ENCODE data around the gene GRM2.

The GRM2 gene

DNA sequence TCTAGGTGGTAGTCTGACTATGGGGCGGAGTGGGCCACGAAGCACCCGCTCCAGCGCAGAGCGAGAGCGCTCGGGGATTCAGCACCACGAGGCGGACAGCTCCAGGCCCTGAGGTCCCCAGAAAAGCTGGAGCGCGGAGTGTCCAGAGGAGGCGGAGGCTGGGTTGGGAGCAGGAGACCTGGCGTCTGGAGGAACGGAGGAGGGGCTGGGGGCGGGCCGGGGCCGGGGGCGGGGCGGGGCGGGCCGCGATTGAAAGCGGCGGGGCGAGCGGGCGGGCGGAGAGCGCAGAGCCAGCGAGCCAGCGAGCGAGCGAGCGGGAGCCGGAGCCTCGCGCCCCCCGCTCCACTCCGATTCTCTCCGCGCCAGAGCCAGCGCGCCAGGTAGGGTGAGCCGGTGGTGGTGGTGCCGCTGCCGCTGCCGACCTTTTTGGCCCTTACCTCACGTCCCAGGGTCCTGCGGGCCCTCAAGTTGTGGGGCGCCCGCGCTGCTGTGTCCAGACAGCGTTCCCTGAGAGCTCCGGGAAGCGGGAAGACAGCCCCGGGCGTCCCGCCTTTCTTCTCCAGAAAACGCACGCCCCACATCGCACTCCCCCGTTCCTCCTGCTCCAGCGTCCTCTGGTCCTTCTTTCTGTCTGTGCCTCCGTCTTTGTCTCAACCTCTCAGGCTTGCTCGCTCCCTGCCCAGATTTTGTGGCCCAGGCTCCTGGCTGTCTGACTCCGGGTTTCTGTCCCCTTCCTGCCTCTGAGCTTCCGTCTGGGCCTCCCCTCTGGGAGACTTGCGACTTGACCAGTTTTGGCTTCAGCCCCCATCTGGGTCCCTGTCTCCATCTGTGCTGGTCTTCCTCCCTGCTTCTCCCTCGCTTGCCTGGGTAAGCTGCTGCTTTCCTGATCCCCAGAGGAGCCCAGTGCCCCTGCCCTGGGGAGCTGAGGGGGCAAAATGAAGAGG lies at the start of gene GRM2:
Gene GRM2, plus strand, starts transcription at position 281 of the 944 bp plus-strand sequence. CDS start 1,916 bp downstream, outside the sequence.
- DNase-seq (ENCODE audit: low read depth in 1 of 2, low spot score in 1 of 2) = no peak

DNA sequence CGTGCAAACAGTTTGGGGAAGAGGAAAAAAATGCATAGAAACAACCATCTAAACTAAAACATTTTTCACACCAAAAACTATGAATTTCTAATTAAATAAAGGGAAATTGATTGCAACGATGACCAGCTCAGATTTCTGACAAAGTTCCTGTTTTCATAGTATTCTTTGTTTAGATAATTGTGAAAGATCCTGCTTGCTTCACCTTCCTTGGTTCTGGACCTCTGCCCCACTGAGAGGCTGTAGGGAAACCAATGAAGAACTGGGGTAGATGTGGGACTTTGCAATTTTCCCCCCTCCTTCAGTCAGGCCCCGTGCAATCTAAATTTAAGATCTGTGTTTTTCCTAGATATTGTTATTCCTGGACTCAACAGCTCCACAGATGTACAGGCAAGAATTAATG lies 49.6 kb upstream of the GRM2 start:
- DNase-seq (ENCODE audit: low read depth in 1 of 2, low spot score in 1 of 2) = no peak

DNA sequence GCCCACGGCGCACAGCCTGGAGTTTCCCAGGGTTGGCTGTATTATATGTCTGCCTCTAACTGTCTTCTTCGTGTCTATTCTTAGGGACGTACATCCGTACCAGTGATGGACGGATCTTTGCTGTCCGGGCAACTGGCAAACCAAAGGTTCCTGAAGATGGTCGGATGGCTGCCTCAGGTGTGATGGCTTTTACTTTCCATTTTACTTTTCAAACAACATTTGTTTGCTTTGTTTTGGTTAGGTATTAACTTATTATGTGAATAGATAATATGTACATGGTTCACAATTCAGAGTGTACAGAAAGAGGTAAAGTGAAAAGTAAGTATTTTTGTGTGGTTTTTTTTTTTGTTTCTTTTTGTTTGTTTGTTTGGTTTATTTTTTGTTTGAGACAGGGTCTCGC lies 46.9 kb upstream of the GRM2 start:
- DNase-seq (ENCODE audit: low read depth in 1 of 2, low spot score in 1 of 2) = no peak

DNA sequence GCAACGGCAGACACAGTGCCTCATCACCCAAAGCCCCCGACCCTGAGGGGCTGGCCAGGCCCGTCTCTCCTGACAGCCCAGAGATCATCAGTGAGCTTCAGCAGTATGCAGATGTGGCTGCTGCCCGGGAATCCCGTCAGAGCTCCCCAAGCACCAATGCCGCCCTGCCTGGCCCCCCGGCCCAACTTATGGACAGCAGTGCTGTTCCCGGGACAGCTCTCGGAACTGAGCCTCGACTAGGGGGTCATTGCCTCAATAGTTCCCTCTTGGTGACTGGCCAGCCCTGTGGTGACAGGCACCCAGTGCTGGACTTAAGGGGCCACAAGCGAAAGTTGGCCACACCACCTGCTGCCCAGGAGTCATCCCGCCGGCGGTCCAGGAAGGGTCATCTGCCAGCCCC lies 44.4 kb upstream of the GRM2 start:
- no peak for DNase-seq (ENCODE audit: low read depth in 1 of 2, low spot score in 1 of 2)

DNA sequence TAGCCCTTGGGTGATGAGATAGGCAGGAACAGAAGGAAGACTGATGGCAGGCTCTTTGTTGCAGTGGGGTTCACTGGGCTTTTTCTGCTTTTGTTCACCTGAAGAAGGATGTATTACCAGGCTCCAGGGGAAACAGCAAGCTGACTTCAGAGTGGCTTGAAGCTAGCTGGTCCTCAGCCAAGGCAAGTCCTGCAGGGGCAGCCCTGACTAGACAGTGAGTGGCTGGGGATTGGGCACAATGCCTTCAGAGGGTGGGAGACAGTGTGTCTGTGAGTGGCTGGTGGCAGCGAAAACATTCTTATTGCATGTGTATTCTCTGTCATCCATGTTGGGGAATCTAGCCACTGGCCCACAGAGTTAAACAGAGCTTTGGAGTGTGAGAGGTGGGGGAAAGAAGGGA lies 38.1 kb upstream of the GRM2 start:
- no peak for DNase-seq (ENCODE audit: low read depth in 1 of 2, low spot score in 1 of 2)

DNA sequence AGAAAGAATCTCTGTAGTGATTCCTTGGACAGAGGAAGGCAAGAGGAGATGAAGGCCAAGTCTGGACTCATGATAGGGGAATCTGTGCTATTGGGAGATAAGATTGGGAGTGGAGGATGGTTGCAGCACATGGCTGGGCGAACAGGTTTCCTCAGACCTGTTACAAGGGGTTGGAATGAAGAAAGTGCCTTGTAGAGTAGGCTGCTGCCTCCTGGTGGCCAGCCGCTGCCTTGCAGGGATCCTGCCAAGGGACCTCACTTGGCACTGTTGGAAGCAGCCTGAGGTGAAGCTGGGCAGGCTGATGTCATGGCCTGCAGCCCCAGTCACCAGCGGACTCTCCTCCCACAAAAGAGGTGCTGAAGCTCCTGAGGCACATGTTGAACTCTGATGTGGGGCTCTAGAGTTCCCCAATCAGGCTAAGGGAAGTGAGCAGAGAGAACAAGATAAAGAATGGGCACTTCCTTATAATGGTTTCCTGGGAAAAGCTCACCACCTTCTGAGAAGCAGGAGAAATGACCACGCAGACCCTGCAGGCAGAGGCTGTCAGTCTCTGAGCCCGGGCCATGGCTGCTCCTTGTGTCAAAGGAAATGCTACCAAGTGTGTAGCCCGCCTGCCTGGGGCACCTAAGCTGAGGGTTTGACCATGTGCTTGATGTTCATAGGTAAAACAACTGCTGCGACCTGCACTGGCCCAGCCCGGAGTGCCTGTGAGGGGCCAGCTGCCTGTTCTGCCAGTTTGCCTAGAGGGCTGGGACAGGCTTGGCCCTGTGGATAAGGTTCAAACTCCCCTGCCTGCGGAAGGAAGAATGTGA lies 37.4 kb upstream of the GRM2 start:
- DNase-seq (ENCODE audit: low read depth in 1 of 2, low spot score in 1 of 2) = peak; percentile 49 to 74

DNA sequence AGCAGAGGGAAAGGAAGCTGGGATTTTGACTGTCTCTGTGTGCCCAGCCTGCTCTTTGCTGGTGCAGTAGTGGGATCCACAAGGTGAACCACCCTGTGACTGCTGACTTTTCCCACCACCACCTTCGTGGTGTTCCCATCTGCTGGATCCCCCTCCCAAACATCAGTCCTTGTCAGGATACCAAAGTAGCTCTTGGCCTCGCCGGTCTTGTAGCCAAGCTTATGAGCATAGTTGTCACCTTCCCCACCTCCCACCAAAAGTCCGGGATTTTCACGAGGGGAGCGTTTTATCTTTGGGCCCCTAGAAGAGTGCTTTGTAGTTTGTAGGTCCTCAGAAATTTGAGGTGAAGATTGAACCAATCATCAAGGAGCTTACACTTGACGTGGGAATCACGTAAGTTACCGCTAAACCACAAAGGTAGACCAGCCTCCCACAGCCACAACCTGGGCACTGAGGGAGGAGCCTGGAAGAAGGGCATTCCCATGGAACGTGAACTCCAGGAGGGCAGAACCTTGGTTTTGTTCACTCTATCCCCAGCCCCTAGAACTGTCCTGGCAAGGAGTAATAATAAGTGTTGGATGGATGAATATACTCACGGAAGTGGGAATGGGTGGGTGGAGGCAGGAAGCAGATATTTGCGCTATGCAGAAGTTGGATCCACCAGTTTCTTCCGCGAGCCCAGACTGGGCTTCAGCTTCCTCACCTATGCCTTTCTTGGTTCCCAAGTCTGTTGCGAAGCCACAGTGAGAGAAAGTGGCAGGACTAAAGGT lies 36.6 kb upstream of the GRM2 start:
- DNase-seq (ENCODE audit: low read depth in 1 of 2, low spot score in 1 of 2) = no peak

DNA sequence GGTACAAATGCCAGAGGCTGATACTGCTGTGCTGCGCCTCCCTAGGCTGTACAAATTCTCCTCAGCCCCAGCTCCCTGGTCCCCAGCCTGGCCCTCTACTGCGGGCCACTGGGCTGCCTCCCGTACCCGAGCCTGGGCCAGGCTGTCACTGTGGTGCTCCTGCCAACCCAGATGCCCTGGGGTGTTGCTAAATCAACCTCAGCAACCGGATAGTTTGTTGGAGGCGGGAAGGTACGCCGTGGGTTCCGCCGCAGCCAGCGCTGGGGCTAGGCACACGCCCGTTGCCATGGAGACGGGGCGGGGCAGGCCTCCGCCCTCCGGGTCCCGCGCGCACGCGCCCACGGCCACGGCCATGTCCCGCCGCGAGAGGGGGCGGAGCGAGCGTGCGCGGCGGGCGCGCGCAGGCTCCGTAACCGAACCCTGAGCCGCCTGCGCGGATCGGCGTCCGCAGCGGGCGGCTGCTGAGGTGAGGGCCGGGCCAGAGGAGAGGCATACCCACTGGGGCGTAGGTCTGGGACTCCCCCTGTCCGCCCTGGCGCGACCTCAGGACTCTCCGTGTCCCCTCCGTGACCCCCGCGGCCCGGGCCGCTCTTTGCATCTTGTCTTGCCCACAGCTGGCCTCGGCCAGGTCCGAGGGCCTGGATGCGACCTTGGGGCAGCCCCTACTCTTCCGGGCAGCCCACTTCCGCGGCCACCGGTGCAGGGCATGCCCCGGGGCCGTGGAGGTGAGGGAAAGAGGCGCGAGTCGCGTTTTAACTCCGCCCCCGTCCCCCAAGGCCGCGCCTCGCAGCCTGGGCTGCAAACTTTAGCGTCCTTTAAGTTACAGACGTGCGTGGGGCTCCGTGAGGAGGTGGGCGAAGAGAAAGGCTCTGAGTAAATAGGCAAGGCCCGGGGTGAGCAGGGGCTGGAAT lies 35.8 kb upstream of the GRM2 start, which contains the start of gene TEX264:
Gene TEX264, plus strand, starts transcription at position 430 of the 911 bp plus-strand sequence. CDS start 3,053 bp downstream, outside the sequence.
- DNase-seq (ENCODE audit: low read depth in 1 of 2, low spot score in 1 of 2) = peak; percentile 89 to 91

DNA sequence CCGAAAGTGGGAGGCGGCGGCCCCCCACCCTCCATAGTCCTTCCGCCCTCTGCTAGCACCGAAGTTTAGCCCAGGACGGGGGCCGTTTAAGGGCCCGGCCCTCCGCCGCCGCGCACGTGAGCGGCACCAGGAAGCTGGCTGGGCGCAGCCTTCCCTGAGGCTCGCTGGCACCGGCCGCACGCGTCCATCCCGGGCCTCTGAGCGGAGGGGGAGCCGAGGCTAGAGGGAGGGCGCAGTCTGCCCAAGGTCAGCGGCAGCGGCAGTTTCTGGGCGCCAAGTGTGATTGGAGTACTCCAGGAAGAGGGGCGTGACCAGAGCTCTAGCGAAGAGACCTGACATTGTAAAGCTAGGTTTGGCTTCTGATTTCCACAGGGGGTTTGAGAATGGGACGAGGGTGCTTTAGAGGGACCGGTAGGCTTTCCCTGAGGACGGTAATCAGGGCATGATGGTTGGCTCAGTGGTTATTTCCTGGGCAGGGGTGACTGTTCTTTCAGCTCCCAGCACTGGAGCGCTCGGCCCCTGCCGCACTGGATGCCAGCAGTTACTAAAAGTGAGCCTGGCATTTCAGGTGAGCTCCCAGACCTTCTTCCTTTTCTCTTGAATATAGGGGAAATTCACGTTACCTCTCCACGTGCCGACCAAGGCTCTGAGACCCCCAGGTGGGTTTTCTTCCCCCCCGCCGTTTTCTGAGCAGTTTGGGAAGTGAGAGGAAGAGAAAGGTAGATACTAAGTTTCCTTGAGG lies 35.0 kb upstream of the GRM2 start:
- peak; percentile 26 to 27 for DNase-seq (ENCODE audit: low read depth in 1 of 2, low spot score in 1 of 2)

DNA sequence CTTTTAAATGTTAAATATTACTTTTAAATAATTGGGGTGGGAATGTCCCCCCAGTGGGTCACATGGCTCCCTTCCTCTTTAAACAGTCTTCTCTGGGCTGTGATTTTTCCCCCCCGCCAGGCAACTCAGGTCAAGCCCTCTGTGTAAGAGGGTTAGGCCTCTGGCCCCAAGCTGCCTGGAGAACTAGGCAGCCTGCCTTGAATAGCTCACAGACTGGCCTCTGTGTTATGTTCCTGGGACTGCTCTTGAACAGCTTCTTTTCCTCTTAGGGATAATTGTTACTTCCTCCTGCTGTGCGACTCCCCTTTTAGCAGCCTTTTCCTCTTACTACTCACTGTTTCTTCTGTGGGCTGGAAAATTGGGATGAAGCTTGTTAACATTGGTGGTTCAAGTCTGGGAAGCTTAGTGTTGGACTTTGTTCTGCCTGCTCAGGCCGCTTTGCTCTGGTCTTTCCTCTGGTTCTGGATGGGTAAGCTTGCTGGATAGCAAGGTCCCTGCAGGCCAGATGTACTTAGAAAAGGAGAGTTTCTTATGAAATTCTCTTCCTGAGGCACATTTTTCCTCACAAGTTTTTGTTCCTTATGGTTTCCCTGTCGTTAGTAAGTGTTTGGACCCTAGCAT lies 33.6 kb upstream of the GRM2 start:
- no peak for DNase-seq (ENCODE audit: low read depth in 1 of 2, low spot score in 1 of 2)

DNA sequence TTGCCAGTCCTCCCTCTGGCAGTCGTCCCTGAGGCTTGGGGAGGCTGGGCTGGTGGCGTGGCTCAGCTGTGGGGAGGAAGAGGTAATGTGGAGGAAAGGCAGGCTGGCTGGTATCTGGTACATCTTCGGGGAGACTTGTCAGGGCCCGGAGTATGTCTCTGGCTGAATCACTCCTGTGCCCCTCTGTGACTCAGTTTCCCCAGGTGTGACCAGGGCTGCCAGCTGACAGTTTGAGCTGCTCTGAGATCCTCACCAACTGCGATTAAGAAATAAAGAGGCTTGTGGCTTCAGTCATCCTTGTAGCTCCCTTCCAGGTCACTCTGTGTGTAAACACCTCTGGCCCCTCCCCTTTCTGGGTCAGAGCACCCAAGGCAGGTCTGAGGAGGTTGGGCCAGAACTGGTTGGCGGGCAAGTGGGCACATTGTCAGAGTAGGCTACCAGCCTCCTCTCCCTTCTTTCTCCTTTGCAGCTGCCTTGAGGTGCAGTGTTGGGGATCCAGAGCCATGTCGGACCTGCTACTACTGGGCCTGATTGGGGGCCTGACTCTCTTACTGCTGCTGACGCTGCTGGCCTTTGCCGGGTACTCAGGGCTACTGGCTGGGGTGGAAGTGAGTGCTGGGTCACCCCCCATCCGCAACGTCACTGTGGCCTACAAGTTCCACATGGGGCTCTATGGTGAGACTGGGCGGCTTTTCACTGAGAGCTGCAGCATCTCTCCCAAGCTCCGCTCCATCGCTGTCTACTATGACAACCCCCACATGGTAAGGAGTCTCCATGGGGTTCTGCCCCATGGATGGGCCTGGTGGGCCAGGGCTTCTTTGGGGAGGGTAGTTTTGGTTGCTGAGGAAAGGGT lies 32.8 kb upstream of the GRM2 start:
- DNase-seq (ENCODE audit: low read depth in 1 of 2, low spot score in 1 of 2) = no peak

DNA sequence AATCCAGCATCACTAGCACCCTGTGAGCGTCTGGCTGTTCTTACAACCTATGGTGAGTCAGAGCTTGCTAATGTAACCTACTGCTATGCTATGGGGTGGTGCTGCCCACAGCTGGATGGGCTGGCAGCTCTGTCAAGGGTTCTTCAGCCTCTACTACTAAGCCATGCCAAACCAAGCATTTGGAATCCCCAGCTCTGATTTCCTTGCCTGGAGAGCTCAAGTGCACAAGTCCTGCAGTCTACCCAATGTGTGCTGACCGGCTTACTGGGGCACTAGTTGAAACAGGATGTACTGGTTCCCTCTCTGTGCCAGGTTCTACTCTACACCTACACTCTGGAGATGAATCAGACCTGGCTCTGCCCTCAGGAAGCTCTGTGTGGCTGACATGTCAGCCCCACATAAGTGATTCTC lies 31.7 kb upstream of the GRM2 start:
- no peak for DNase-seq (ENCODE audit: low read depth in 1 of 2, low spot score in 1 of 2)

DNA sequence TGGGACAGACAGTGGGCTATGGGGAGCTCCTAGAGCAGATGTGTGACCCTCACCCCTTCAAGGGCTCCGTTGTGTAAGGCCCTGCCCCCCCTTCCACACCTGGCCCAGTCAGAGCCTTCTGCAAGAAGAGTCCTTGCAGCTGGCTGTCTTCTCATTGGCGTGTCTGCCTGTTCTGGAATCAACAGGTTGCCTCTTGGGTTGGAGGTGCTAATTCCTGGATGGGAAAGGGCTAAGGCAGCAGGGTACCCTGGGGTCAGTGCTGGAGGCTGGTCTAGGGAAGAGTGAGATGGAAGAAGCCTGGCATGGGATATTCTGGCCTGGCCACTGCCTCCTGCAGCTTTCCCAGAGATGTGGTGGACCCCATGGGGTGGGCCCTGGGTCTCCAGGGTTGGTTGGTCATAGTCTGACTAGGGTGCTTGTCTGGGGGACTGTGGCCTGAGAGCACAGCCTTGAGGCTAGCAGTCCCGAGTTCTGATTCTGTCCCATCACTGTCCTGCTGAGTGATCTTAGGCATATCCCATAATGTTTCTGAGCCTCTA lies 30.7 kb upstream of the GRM2 start:
- no peak for DNase-seq (ENCODE audit: low read depth in 1 of 2, low spot score in 1 of 2)

DNA sequence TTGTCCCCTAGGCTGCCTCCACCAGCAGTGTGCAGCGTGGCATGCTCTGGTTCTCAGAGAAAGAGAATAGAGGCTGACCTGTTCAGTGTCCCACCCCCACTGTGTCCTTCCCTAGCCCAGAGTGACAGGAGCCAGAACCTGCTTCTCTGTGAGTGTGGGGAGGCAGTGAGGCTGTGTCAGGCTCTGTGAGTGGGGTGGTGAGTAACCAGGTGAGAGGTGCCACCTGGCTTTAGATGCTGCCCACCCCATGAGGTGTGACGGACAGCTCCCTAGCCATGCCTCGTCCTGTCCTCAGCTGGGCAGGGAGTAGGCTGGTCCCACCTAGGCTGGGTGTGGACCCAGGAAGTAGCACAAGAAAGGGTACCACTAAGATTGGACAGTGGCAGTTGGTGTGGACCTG lies 29.5 kb upstream of the GRM2 start:
- DNase-seq (ENCODE audit: low read depth in 1 of 2, low spot score in 1 of 2) = no peak

DNA sequence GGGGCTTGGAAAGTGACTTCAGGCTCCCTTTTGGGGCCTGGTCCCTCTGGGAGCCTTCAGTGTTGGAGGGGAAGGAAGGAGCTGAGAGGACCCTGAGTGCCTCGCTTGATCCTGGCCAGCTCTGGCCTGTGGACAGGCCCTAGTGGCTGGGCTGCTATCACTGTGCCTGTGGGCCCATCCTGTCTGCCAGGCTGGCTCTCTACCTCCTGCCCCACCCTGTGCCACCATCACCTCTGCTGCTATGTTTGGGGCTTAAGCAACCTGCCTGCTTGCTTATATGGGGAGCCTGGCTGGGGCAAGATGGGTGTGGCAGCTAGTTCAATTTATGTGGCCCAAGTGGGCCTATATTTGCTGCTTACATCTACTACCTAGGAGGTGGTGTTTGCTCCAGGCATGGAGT lies 28.7 kb upstream of the GRM2 start:
- no peak for DNase-seq (ENCODE audit: low read depth in 1 of 2, low spot score in 1 of 2)

DNA sequence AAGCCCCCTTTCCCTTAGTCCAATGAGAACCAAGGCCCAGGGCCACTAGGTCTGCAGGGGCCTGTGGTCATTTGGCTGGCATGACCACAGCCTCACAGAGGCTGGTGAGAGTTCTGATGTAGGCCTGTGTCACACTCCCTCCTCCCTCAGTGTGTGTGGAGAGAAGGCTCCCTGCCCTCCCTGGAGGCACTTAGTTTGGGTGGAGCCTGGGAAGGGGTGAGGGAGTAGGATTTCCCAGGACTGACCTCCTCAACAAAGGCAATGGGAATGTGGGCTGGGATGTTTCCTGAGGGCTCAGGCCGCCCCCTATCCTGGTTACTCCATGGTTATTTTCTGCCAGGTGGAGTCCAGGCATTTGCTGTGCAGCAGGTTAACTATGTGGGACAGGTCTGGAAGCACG lies 28.2 kb upstream of the GRM2 start:
- no peak for DNase-seq (ENCODE audit: low read depth in 1 of 2, low spot score in 1 of 2)

DNA sequence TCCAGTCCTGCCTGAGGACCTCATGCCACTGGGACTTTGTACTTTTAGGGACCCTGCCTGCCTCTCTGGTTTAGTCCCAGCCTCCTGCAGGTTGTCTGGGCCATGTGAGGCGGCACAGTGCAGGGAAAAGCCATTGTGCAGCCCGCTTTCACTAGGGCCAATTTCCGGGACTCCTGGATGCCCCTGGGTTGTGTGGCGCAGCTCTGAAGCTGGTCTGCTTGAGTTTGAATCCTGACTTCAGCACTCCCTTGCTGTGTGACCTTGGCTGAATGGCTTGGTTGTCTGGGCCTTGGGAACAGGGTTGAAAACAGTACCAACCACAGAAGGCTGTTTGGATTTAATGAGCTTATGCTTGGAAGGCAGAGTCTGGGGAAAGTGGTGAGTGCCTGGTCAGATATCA lies 27.6 kb upstream of the GRM2 start:
- DNase-seq (ENCODE audit: low read depth in 1 of 2, low spot score in 1 of 2) = no peak

DNA sequence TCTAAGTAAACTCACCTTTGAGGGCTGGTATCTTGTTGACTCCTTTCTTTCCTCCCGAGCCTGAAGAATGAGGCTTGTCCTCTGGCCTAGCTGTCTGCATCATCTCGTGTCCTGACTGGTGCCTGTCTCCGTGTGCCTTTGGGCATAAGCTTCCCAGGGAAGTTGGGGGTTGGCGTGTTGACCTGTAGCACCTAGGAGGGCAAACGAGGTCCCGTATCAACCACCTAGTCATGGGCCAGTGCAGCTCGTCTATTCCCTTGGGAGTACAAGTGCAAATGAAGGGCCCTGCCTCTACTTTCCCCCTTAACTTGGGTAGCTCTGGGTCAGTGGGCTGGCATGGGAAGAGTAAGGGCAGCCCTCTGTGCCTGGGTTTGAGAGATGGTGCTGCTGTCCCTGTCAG lies 27.1 kb upstream of the GRM2 start:
- DNase-seq (ENCODE audit: low read depth in 1 of 2, low spot score in 1 of 2) = no peak
